ENCODE data around the gene VOPP1.

DNA sequence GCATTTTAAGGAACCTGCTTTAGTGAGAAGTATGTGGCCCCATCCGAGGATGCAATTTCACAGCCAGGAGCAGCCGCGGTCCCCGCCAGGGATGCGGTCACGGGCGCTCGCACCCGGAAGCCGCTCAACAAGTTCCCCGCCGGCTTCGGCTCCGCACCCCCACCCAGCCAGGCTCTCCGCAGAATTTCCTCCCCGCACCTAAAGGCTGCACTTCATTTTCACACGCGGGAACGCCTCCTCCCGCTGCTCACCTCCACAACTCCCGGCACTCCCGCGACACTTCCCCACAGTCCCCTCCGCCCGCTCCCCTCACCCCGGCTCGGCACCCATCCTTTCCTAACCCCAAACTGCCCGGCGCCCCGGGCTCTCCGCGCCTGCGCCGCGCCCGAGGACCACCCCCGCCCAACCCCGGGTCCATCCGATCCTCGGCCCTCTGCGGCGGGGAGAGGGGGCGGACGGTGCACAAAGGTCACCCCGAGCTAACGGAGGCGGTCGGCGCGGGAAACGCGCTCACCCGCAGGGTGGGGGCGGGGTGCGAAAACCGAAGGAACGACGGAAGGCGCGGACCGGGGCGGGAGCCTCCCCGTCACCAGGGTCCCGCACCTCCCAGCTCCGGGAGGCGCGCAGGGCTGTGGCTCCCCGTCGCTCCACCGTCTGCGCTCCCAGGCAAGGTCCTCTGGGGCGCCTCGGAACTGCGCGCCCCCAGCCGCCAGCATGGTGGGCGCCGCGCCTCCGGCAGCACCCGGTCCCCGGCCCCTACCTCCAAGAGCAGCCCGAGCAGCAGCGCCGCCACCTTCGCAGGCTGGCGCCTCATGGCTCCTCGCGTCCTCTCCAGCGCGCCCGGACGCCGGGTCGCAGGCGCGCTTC lies 558 bp downstream of the VOPP1 start:
- peak in 1 of 2 donors; percentile 28 for TF ChIP-seq POLR2A (IDR thresholded peaks at IDR 0.05)
- TF ChIP-seq, protein P1, sequence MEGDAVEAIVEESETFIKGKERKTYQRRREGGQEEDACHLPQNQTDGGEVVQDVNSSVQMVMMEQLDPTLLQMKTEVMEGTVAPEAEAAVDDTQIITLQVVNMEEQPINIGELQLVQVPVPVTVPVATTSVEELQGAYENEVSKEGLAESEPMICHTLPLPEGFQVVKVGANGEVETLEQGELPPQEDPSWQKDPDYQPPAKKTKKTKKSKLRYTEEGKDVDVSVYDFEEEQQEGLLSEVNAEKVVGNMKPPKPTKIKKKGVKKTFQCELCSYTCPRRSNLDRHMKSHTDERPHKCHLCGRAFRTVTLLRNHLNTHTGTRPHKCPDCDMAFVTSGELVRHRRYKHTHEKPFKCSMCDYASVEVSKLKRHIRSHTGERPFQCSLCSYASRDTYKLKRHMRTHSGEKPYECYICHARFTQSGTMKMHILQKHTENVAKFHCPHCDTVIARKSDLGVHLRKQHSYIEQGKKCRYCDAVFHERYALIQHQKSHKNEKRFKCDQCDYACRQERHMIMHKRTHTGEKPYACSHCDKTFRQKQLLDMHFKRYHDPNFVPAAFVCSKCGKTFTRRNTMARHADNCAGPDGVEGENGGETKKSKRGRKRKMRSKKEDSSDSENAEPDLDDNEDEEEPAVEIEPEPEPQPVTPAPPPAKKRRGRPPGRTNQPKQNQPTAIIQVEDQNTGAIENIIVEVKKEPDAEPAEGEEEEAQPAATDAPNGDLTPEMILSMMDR (IDR thresholded peaks at IDR 0.05) = peak in 2 of 6 experiments; percentile 8 to 12
